SU-DHL-6 (cell line): ENCODE results near the gene KMT5C.

Source experiments
- CTCF ChIP-seq: fragments of 200-600 bp; sonication (generic); IDR thresholded peaks from one replicate; pipeline ENCODE4 v1.5.1; 2017; ENCODE audit warnings: antibody characterized with exemption, mild to moderate bottlenecking, low read length, moderate library complexity; ENCODE audit not compliant: insufficient read depth, poor library complexity, severe bottlenecking
- EZH2phosphoT487 ChIP-seq: fragments of 200-600 bp; sonication (generic), shearing (Covaris generic); conservative IDR thresholded peaks from 2 replicates; pipeline ENCODE4 v1.6.1; 2018; ENCODE audit warnings: mild to moderate bottlenecking, antibody characterized with exemption, low read length, moderate library complexity, mixed read lengths

GRCh38 chr19:55376241-55376933 is 36.7 kb downstream of the KMT5C start, which contains the start of gene TMEM190:
- TF ChIP-seq CTCF (no peak), EZH2phosphoT487 (no peak)
